K562 (cell line): ENCODE data around the gene SLC38A1. TPM values are rescaled to one million over a fixed set of nuclear protein-coding genes. Genes with fewer than 3 reads are reported as not detected.
A peak's percentile ranks its signal among the peaks of the same experiment; 100 is the strongest.

ENCODE experiments used
- ADNP ChIP-seq: fragments of 200-800 bp; sonication (Bioruptor generic); IDR thresholded peaks from 2 replicates; pipeline ENCODE4 v1.6.1; 2016; ENCODE audit warnings: missing genetic modification characterization, missing compliant biosample characterization
- ARHGAP35 ChIP-seq: fragments of 450-650 bp; IDR thresholded peaks from 2 replicates; pipeline ENCODE4 v1.6.1; 2018; ENCODE audit not compliant: partially characterized antibody
- CHD1 ChIP-seq: fragments of 200-600 bp; sonication (generic); IDR thresholded peaks from one replicate; pipeline ENCODE4 v1.6.1; 2012; ENCODE audit warnings: mild to moderate bottlenecking, moderate library complexity, low read length, inconsistent platforms
- CREM ChIP-seq: IDR thresholded peaks from 2 replicates; pipeline ENCODE4 v1.6.1; 2014; ENCODE audit warnings: antibody characterized with exemption, low read depth
- CSDE1 ChIP-seq, 2 experiments: fragments of 450-650 bp; IDR thresholded peaks; 2 replicates each; pipeline ENCODE4 v1.6.1; 2016; ENCODE audit warnings: mild to moderate bottlenecking in 1 of 2
- DIDO1 ChIP-seq: fragments of 450-650 bp; IDR thresholded peaks from 2 replicates; pipeline ENCODE4 v1.6.1; 2016; ENCODE audit warnings: low read depth, missing biosample characterization, missing genetic modification characterization
- HDAC6 ChIP-seq: IDR thresholded peaks from 2 replicates; pipeline ENCODE4 v1.6.1; 2012; ENCODE audit warnings: low read depth, mild to moderate bottlenecking, control low read depth, inconsistent platforms, low read length, moderate library complexity
- MAFG ChIP-seq: fragments of 450-650 bp; conservative IDR thresholded peaks from 2 replicates; pipeline ENCODE4 v1.6.1; 2016; ENCODE audit warnings: missing genetic modification characterization, missing compliant biosample characterization
- NFE2L1 ChIP-seq: fragments of 450-650 bp; IDR thresholded peaks from 2 replicates; pipeline ENCODE4 v1.6.1; 2016; ENCODE audit warnings: missing genetic modification characterization, low read depth, mild to moderate bottlenecking, missing compliant biosample characterization, moderate library complexity, borderline replicate concordance
- RAD51 ChIP-seq: fragments of 450-650 bp; IDR thresholded peaks from 2 replicates; pipeline ENCODE4 v1.7.1; 2016; ENCODE audit warnings: low read depth, mild to moderate bottlenecking, borderline replicate concordance
- TFAM ChIP-seq: fragments of 250-450 bp; sonication (Bioruptor Pico); conservative IDR thresholded peaks from 2 replicates; pipeline ENCODE4 v1.5.0; 2021; ENCODE audit warnings: mild to moderate bottlenecking, moderate library complexity
- ZNF134 ChIP-seq: fragments of 250-450 bp; sonication (Bioruptor Pico); conservative IDR thresholded peaks from 2 replicates; pipeline ENCODE4 v1.4.0; 2020
- polyA plus RNA-seq, 8 experiments: library from polyadenylated mRNA; depleted of rRNA in 4 of 8; stranded (reverse) in 5 of 8; unstranded in 3 of 8; fragments of >200 nt; fragmentation: Nextera tagmentation in 2 of 8; fragmentation: Illumina TruSeq in 1 of 8; extraction: Ambion mirVana in 2 of 8; extraction: Trizol in 1 of 8; gene quantifications; 2 replicates each; pipeline versions ENCODE4 v1.2.1 to v1.2.3, GENCODE V29; 2011 to 2014; ENCODE audit warnings: inconsistent platforms in 1 of 8, missing spikeins in 1 of 8
- total RNA-seq, 7 experiments: library from RNA; depleted of rRNA in 6 of 7; stranded (reverse); fragments of >200 nt in 6 of 7; fragmentation: Illumina TruSeq in 2 of 7; extraction: Trizol in 2 of 7; gene quantifications; 2 replicates each; pipeline versions ENCODE4 v1.2.1 to v1.2.3, GENCODE V29; 2011 to 2021; ENCODE audit warnings: low replicate concordance in 1 of 7
- TF ChIP-seq, protein P1 (sequence below): sonication (generic); formaldehyde crosslinking; IDR thresholded peaks from 2 replicates; pipeline ENCODE4 v1.8.1; 2022; ENCODE audit warnings: missing genetic modification reagents
- TF ChIP-seq, protein P2 (sequence below): fragments of 250-450 bp; sonication (Bioruptor Pico); IDR thresholded peaks from 2 replicates; pipeline ENCODE4 v1.8.0; 2021; ENCODE audit warnings: borderline replicate concordance, mild to moderate bottlenecking, moderate library complexity; ENCODE audit not compliant: poor library complexity, severe bottlenecking
- TF ChIP-seq, protein P3 (sequence below): fragments of 450-650 bp; formaldehyde crosslinking; IDR thresholded peaks from 2 replicates; pipeline ENCODE4 v1.4.0; 2020; ENCODE audit warnings: mild to moderate bottlenecking, mixed read lengths
- TF ChIP-seq, protein P4 (sequence below): fragments of 250-450 bp; sonication (Bioruptor Pico); IDR thresholded peaks from 2 replicates; pipeline ENCODE4 v1.9.0; 2021; ENCODE audit warnings: mild to moderate bottlenecking, inconsistent platforms
- TF ChIP-seq, protein P5 (sequence below): sonication (generic); formaldehyde crosslinking; IDR thresholded peaks from 2 replicates; pipeline ENCODE4 v1.8.1; 2023; ENCODE audit warnings: missing genetic modification reagents, mild to moderate bottlenecking, borderline replicate concordance

The SLC38A1 gene
- total and polyA plus RNA-seq, 9 of the 15 experiments (the other 6 are each of a cell fraction or from before 2014, with no cell fraction given), result 51.9 to 112 (median 75.0) TPM

DNA sequence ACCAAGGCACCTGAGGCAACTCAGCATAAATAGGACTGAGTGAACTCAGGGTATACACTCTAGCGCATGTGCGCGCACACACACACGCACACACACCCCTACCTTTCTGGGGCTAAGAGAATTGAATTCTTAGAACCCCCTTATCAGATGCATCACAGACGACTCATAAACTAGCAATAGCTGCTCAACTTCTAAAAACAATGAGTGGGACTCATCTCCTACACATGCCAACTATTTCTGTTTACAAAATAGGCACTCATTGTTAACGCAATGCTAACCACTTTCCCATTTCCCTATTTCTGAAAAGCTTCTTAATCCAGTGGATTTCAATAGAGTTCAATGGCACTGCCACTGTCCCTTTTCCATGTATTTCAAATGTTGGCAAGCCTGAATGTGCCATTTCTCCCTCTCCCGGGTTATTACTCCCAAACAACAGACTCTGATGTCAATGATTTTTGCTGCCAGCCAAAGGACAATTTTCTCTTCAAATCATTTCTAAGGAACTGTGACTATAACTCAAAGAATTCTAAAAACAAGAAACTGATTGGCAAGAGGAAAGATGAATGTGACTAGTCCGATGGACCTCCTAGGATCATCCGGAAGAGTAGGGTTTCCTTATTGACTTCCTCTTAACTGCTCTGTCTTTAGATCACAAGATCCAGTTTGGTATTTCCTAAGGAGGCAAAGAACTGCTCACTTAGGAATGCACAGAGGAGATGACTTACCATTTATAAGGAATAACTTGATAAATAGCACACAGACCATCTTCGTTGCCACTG is 48.8 kb downstream of the SLC38A1 start (continued):
- no peak for TF ChIP-seq CHD1
- TF ChIP-seq ZNF134 (CRISPR knock-in tag), result no peak
- TF ChIP-seq NFE2L1, result no peak
- no peak for TF ChIP-seq HDAC6
- no peak for TF ChIP-seq CSDE1 (IDR thresholded peaks at IDR 0.05)
- TF ChIP-seq, protein P1, sequence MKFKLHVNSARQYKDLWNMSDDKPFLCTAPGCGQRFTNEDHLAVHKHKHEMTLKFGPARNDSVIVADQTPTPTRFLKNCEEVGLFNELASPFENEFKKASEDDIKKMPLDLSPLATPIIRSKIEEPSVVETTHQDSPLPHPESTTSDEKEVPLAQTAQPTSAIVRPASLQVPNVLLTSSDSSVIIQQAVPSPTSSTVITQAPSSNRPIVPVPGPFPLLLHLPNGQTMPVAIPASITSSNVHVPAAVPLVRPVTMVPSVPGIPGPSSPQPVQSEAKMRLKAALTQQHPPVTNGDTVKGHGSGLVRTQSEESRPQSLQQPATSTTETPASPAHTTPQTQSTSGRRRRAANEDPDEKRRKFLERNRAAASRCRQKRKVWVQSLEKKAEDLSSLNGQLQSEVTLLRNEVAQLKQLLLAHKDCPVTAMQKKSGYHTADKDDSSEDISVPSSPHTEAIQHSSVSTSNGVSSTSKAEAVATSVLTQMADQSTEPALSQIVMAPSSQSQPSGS (CRISPR knock-in tag), result no peak
- TF ChIP-seq CREM, result peak; percentile 31; the same call in 1 of the 2 replicates
- TF ChIP-seq, protein P2, sequence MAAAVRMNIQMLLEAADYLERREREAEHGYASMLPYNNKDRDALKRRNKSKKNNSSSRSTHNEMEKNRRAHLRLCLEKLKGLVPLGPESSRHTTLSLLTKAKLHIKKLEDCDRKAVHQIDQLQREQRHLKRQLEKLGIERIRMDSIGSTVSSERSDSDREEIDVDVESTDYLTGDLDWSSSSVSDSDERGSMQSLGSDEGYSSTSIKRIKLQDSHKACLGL (CRISPR knock-in tag), result no peak
- no peak for TF ChIP-seq ADNP (tag)
- TF ChIP-seq, protein P3, sequence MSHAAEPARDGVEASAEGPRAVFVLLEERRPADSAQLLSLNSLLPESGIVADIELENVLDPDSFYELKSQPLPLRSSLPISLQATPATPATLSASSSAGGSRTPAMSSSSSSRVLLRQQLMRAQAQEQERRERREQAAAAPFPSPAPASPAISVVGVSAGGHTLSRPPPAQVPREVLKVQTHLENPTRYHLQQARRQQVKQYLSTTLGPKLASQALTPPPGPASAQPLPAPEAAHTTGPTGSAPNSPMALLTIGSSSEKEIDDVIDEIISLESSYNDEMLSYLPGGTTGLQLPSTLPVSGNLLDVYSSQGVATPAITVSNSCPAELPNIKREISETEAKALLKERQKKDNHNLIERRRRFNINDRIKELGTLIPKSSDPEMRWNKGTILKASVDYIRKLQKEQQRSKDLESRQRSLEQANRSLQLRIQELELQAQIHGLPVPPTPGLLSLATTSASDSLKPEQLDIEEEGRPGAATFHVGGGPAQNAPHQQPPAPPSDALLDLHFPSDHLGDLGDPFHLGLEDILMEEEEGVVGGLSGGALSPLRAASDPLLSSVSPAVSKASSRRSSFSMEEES (CRISPR knock-in tag), result no peak
- TF ChIP-seq DIDO1 (tag), result no peak
- no peak for TF ChIP-seq TFAM
- TF ChIP-seq, protein P4, sequence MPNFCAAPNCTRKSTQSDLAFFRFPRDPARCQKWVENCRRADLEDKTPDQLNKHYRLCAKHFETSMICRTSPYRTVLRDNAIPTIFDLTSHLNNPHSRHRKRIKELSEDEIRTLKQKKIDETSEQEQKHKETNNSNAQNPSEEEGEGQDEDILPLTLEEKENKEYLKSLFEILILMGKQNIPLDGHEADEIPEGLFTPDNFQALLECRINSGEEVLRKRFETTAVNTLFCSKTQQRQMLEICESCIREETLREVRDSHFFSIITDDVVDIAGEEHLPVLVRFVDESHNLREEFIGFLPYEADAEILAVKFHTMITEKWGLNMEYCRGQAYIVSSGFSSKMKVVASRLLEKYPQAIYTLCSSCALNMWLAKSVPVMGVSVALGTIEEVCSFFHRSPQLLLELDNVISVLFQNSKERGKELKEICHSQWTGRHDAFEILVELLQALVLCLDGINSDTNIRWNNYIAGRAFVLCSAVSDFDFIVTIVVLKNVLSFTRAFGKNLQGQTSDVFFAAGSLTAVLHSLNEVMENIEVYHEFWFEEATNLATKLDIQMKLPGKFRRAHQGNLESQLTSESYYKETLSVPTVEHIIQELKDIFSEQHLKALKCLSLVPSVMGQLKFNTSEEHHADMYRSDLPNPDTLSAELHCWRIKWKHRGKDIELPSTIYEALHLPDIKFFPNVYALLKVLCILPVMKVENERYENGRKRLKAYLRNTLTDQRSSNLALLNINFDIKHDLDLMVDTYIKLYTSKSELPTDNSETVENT, result no peak
- TF ChIP-seq ARHGAP35, result no peak
- TF ChIP-seq RAD51, result no peak
- TF ChIP-seq, protein P5, sequence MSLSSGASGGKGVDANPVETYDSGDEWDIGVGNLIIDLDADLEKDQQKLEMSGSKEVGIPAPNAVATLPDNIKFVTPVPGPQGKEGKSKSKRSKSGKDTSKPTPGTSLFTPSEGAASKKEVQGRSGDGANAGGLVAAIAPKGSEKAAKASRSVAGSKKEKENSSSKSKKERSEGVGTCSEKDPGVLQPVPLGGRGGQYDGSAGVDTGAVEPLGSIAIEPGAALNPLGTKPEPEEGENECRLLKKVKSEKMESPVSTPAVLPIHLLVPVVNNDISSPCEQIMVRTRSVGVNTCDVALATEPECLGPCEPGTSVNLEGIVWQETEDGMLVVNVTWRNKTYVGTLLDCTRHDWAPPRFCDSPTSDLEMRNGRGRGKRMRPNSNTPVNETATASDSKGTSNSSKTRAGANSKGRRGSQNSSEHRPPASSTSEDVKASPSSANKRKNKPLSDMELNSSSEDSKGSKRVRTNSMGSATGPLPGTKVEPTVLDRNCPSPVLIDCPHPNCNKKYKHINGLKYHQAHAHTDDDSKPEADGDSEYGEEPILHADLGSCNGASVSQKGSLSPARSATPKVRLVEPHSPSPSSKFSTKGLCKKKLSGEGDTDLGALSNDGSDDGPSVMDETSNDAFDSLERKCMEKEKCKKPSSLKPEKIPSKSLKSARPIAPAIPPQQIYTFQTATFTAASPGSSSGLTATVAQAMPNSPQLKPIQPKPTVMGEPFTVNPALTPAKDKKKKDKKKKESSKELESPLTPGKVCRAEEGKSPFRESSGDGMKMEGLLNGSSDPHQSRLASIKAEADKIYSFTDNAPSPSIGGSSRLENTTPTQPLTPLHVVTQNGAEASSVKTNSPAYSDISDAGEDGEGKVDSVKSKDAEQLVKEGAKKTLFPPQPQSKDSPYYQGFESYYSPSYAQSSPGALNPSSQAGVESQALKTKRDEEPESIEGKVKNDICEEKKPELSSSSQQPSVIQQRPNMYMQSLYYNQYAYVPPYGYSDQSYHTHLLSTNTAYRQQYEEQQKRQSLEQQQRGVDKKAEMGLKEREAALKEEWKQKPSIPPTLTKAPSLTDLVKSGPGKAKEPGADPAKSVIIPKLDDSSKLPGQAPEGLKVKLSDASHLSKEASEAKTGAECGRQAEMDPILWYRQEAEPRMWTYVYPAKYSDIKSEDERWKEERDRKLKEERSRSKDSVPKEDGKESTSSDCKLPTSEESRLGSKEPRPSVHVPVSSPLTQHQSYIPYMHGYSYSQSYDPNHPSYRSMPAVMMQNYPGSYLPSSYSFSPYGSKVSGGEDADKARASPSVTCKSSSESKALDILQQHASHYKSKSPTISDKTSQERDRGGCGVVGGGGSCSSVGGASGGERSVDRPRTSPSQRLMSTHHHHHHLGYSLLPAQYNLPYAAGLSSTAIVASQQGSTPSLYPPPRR (CRISPR knock-in tag), result no peak
- TF ChIP-seq MAFG (tag), result peak; percentile 70; the same call in 1 of the 2 replicates
